Esophagus muscularis mucosa (tissue), 3 donors: ENCODE data around the gene PEX7.

Source experiments
- EP300 ChIP-seq: sonication (generic); formaldehyde crosslinking; IDR thresholded peaks from one replicate; pipeline ENCODE4 v1.6.1; 2017; ENCODE audit warnings: antibody characterized with exemption
- TF ChIP-seq, protein P1 (sequence below), 3 experiments: fragments of 200-600 bp in 2 of 3; fragments of 450-650 bp in 1 of 3; sonication (generic) in 2 of 3; IDR thresholded peaks; one replicate each; pipeline ENCODE4 v1.5.1; 2017 to 2019; ENCODE audit warnings: antibody characterized with exemption in 3 of 3, mild to moderate bottlenecking in 2 of 3, moderate library complexity in 1 of 3

DNA sequence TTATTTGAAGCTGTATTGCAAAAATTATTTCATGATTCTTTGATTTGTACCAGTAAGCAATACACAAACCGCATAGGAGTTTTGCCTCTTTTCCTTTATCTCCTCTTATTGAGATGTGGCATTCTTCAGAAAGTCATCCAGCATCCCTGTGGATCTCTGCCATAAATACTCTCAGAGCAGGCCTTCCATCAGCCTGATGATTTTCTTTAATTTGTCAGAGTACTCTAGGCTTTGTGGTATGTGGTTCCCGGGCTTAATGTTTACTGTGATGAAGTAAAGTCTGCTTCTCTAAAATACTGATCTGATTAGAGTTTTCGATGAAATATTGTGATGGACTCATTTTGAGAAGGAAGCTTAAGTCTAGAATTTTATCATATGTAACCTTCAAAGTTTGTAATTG is 68.6 kb downstream of the PEX7 start:
- TF ChIP-seq, protein P1, sequence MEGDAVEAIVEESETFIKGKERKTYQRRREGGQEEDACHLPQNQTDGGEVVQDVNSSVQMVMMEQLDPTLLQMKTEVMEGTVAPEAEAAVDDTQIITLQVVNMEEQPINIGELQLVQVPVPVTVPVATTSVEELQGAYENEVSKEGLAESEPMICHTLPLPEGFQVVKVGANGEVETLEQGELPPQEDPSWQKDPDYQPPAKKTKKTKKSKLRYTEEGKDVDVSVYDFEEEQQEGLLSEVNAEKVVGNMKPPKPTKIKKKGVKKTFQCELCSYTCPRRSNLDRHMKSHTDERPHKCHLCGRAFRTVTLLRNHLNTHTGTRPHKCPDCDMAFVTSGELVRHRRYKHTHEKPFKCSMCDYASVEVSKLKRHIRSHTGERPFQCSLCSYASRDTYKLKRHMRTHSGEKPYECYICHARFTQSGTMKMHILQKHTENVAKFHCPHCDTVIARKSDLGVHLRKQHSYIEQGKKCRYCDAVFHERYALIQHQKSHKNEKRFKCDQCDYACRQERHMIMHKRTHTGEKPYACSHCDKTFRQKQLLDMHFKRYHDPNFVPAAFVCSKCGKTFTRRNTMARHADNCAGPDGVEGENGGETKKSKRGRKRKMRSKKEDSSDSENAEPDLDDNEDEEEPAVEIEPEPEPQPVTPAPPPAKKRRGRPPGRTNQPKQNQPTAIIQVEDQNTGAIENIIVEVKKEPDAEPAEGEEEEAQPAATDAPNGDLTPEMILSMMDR (IDR thresholded peaks at IDR 0.05), result no peak
- TF ChIP-seq EP300, result no peak
